A204.1 (cell line): ENCODE results near the gene TSPAN33.
A peak's percentile ranks its signal among the peaks of the same experiment; 100 is the strongest.

Source experiments
- FAIRE-seq: peaks from 2 replicates; lab custom pipeline; 2012; peaks lifted over from hg19 to GRCh38; lab: Jason Lieb, UNC

Gene TSPAN33

GRCh38 chr7:129136887-129137642, 7.4 kb upstream of the TSPAN33 start:
- no peak for FAIRE-seq

GRCh38 chr7:129143724-129144094, 798 bp upstream of the TSPAN33 start:
- no peak for FAIRE-seq

DNA sequence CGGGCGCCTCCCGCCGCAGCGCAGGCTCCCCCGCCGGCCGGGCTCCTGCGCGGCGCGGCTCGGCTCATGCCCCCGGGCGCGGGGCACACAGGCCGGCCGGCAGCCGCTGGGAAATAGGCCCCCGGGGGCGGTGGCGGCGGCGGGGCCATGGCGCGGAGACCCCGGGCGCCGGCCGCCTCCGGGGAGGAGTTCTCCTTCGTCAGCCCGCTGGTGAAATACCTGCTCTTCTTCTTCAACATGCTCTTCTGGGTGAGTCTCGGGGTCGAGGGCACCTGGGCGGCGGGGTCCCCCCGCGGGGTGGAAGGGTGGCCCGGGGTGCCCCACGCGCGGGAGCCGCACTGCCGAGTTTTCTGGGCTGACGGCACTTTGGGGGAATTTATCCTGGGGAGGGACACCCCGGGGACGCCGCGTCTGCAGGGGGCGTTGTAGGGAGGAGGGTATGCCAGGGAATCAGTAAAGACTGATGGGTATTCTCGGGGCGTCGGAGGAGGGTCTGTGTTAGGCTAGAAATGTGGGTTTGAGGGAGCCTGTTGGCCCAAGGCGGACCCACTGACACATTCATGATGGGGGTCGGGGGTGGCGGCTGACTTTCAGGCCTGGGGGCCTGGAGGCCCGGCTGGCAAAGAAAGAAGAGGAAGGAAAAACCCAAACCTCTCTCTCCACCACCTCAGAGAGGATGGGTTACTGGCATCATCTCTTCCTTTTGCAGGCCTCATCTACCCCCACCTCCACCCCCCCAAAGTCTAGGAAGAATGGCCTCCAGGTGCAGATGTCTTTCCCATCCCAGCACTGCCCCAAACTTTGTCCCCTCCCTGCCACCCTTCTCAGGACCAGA, 544 bp downstream of the TSPAN33 start:
- no peak for FAIRE-seq

- no peak for FAIRE-seq
Measured at GRCh38 chr7:129146237-129146979, 1.9 kb downstream of the TSPAN33 start.

- FAIRE-seq = no peak
Measured at GRCh38 chr7:129147731-129148130, 3.2 kb downstream of the TSPAN33 start.

GRCh38 chr7:129149511-129149910, 5.0 kb downstream of the TSPAN33 start:
- no peak for FAIRE-seq

DNA sequence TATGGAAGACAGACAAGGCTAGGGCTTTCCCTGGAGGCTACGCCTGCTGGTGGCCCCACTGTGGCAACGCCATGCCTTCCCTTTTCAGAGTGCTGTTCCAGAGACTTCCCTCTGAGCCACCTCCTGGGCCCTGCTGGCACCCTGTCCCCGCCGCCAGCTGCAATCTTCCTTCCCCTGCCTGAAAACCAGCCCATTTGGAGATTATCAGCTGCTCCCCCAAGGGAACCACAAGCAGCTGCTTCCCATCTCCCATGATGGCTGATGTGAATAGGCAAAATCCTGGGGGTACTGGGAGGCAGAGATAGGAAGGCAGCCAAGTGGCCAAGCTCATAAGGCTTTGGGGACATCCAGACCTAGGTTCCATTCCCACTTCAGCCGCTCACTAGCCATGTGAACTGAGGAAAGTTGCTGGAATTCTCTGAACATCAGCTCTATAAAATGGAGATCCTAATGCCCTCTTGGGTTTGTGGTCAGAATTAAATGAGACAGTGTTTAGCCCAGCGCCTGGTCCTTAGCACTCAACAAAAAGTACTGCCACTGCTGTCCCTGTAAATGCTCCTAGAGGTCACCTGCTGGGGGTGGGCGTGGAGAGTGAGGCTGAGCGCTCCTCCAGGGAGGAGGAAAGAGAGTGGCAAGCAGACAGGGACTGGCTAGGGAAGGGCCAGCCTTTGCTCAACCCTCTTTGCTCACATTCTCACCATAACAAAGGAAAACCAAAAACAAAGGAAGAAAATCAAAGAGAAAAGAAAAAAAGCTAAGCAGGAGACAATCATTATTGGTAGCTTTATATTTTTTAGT, 5.9 kb downstream of the TSPAN33 start:
- FAIRE-seq = no peak

GRCh38 chr7:129157651-129158050, 13.1 kb downstream of the TSPAN33 start:
- FAIRE-seq = no peak

DNA sequence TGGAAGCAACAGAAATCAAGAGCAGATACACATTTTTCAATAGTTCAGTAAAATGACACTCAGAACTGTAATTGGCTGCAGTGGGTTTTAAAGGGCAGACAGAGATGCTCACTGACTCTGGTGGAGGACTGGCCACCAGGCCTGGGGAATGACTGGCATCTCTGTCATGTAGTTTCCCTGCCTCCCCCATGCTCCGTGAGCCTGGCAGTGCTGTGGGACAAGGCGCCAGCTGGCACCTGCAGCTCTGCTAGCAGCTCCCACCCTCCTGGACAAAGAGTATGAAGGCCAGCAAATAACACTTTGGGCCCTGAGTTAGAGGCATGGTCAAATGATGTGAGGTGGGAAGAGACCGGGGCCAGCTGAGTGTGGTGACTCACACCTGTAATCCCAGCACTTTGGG, 15.0 kb downstream of the TSPAN33 start:
- no peak for FAIRE-seq

DNA sequence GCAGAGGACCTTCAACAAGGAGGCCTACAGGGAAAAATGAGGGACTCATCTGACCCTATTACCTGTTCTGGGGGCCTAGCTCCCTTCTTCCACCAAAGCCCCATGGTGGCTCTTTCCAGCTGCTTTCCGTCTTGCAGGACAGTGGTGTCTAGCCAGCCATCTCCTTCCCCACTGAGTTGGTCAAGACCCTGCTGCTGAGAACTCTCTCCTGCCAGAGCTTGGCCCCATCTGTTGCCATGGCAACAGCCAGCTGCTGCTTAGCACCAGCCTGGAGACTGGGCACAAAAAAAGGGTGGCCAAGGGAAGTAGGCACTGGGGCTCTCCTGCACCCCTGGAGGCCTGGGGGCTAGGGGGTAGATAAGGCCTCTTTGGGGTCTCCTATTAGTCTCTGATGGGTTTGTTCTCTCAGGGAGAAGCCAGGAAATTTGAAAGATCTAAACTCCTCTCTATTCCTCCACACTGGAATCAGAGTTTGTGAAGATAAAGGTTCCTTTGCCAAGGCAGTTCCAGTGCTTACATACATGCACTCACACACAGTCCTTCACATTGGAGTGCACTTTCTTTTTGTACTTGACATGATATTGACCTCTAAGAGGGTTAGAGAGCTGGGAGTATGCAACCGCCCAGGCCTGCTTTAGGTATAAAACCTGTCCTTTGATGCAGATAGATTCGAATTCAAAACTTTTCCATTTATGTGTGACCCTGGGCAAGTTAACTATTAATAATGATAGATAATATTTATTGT, 15.8 kb downstream of the TSPAN33 start:
- no peak for FAIRE-seq

- no peak for FAIRE-seq
Measured at GRCh38 chr7:129161524-129162225, 17.2 kb downstream of the TSPAN33 start.

GRCh38 chr7:129162732-129163131, 18.2 kb downstream of the TSPAN33 start:
- FAIRE-seq = no peak

DNA sequence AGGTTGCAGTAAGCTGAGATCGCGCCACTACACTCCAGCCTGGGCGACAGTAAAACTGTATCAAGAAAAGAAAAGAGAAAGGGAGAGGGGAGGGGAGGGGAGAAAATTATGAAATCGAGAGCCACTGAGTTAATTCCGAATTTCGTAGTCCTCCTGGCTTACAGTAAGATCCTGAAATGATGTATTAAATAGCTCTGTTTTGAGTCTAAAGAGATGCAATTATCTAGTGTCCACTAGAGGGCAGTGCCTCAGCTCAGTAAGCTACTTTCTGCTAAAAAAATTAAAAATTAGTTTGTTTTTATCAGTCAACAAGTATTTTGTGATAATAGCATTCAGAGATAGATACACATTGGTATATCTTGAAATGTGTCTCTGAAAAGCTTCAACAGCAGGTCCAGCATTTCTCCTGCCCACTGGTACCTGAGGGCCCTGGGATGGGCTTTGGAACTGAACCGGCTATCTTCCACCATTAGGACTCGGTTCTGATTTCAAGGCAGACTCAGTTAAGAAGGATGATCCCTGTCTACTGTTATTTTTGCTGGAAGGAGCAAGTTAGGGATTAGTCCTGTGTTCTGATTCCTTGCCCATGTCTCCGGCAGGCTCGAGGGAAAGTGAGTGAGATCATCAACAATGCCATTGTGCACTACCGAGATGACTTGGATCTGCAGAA, 19.5 kb downstream of the TSPAN33 start:
- FAIRE-seq = peak; percentile 92

- no peak for FAIRE-seq
Measured at GRCh38 chr7:129166745-129167144, 22.2 kb downstream of the TSPAN33 start.

GRCh38 chr7:129167817-129168216, 23.3 kb downstream of the TSPAN33 start:
- no peak for FAIRE-seq

- FAIRE-seq = no peak
Measured at GRCh38 chr7:129168231-129169021, 23.9 kb downstream of the TSPAN33 start.

- no peak for FAIRE-seq
Measured at GRCh38 chr7:129169171-129169671, 24.7 kb downstream of the TSPAN33 start.

- no peak for FAIRE-seq
Measured at GRCh38 chr7:129169686-129170440, 25.4 kb downstream of the TSPAN33 start.
